ENCODE data around the gene OSBPL7. TPM values are rescaled to one million over a fixed set of nuclear protein-coding genes. Genes with fewer than 3 reads are reported as not detected.

The OSBPL7 gene
- total RNA-seq, 1 experiment from 2014 or later, result 20.5 TPM

GRCh38 chr17:47757386-47757785, 64.2 kb downstream of the OSBPL7 start:
- ATAC-seq (no peak), DNase-seq (ENCODE audit: low read depth, low spot score) (no peak)
- ChIA-PET POLR2A (no interaction called here), RAD21 (ENCODE audit: low non-redundant PET in 1 of 2, low total read pairs in 2 of 2, uncharacterized antibody in 2 of 2, unreplicated experiment in 2 of 2) (no interaction called here), CTCF (no interaction called here)
- Histone ChIP-seq H3K9me2 (ENCODE audit: insufficient read depth) (0 out of 2 replicates have a peak, but pooled peaks cover 3% of the 10 kb centered on the region), H3K4me2 (ENCODE audit: low read length) (no peak overlapping the region), H3K4me3 (replicated peaks in 1 of 2; ENCODE audit: low read depth in 1 of 2, low read length in 2 of 2) (no peak overlapping the region), H3K27ac (ENCODE audit: low read depth, low read length) (no peak overlapping the region), H2AFZ (ENCODE audit: low read depth, low read length, poor library complexity, severe bottlenecking) (no peak overlapping the region), H3K9me3 (ENCODE audit: control insufficient read depth in 1 of 2, insufficient read depth in 1 of 2, low read depth in 1 of 2, low read length in 2 of 2) (peaks cover 6 to 16% of the 10 kb centered on the region in 2 experiments; a peak in 1 of 4 replicates), H3K4me1 (ENCODE audit: control insufficient read depth in 1 of 2, insufficient read depth in 2 of 2, low read length in 2 of 2) (no peaks in the 10 kb centered on the region), H3K27me3 (ENCODE audit: insufficient read depth, low read length) (no peaks in the 10 kb centered on the region), H3K36me3 (ENCODE audit: control insufficient read depth in 1 of 2, insufficient read depth in 2 of 2, low read length in 2 of 2) (no peaks in the 10 kb centered on the region), H4K20me1 (ENCODE audit: insufficient read depth) (no peaks in the 10 kb centered on the region), H3K9ac (ENCODE audit: low read length) (no peak overlapping the region), H3K79me2 (ENCODE audit: insufficient read depth, low read length) (no peaks in the 10 kb centered on the region)
- no TSS peak for BruUV-seq (replicated peaks)
- TF ChIP-seq SRF (IDR thresholded peaks at IDR 0.05; ENCODE audit: low read depth), result no peak
- no peak for TF ChIP-seq CTCF (IDR thresholded peaks at IDR 0.05 in 2 of 3, conservative IDR thresholded peaks at IDR 0.05 in 1 of 3; ENCODE audit: borderline replicate concordance in 1 of 3, insufficient read depth in 1 of 3, low read depth in 2 of 3, low read length in 2 of 3)
- TF ChIP-seq CBX3 (IDR thresholded peaks at IDR 0.05; ENCODE audit: low read depth), result no peak
- intact Hi-C loops (cut with micrococcal nuclease), result no loop called here

Other genes starting within 250 kb of the OSBPL7 start
- 526 TPM for gene KPNB1, start 171.9 kb downstream of the OSBPL7 start, total RNA-seq (2021; ENCODE audit: unreplicated experiment)
- 12.4 TPM for gene TBKBP1, start 127.6 kb downstream of the OSBPL7 start, total RNA-seq (2021; ENCODE audit: unreplicated experiment)
- 0.20 TPM for gene TBX21, start 88.6 kb downstream of the OSBPL7 start, total RNA-seq (2021; ENCODE audit: unreplicated experiment)
- gene MRPL10, start 9.7 kb upstream of the OSBPL7 start, total RNA-seq (2021; ENCODE audit: unreplicated experiment), result 112 TPM
- gene LRRC46, start 9.9 kb upstream of the OSBPL7 start, total RNA-seq (2021; ENCODE audit: unreplicated experiment), result 0.76 TPM
- 53.2 TPM for gene SCRN2, start 19.5 kb upstream of the OSBPL7 start, total RNA-seq (2021; ENCODE audit: unreplicated experiment)
- 10.8 TPM for gene SP6, start 29.4 kb upstream of the OSBPL7 start, total RNA-seq (2021; ENCODE audit: unreplicated experiment)
- gene SP2, start 74.4 kb upstream of the OSBPL7 start, total RNA-seq (2021; ENCODE audit: unreplicated experiment), result 22.2 TPM
- 74.9 TPM for gene PNPO, start 119.8 kb upstream of the OSBPL7 start, total RNA-seq (2021; ENCODE audit: unreplicated experiment)
- 0.34 TPM for gene PRR15L, start 136.1 kb upstream of the OSBPL7 start, total RNA-seq (2021; ENCODE audit: unreplicated experiment)
- 255 TPM for gene CDK5RAP3, start 149.3 kb upstream of the OSBPL7 start, total RNA-seq (2021; ENCODE audit: unreplicated experiment)
- not detected for gene COPZ2, start 216.0 kb upstream of the OSBPL7 start, total RNA-seq (2021; ENCODE audit: unreplicated experiment)
- 135 TPM for gene NFE2L1, start 226.6 kb upstream of the OSBPL7 start, total RNA-seq (2021; ENCODE audit: unreplicated experiment)

Measured in HCT116 (cell line).